Peyer's patch (tissue), 4 donors: ENCODE data around the gene DIO3.

Experiments used
- POLR2A ChIP-seq, 2 donors: fragments of 450-650 bp; IDR thresholded peaks; one replicate each; pipeline ENCODE4 v1.5.1; 2017; ENCODE audit warnings: antibody characterized with exemption in 2 of 2, mild to moderate bottlenecking in 2 of 2, moderate library complexity in 2 of 2
- TF ChIP-seq, protein P1 (sequence below), 6 experiments: fragments of 450-650 bp in 4 of 6; fragments of 200-600 bp in 2 of 6; sonication (generic) in 1 of 6; IDR thresholded peaks; one replicate each; pipeline ENCODE4 v1.5.1; 2017 to 2019; ENCODE audit warnings: antibody characterized with exemption in 6 of 6, mild to moderate bottlenecking in 3 of 6, moderate library complexity in 1 of 6

- TF ChIP-seq POLR2A (IDR thresholded peaks at IDR 0.05): no peak
- TF ChIP-seq, protein P1, sequence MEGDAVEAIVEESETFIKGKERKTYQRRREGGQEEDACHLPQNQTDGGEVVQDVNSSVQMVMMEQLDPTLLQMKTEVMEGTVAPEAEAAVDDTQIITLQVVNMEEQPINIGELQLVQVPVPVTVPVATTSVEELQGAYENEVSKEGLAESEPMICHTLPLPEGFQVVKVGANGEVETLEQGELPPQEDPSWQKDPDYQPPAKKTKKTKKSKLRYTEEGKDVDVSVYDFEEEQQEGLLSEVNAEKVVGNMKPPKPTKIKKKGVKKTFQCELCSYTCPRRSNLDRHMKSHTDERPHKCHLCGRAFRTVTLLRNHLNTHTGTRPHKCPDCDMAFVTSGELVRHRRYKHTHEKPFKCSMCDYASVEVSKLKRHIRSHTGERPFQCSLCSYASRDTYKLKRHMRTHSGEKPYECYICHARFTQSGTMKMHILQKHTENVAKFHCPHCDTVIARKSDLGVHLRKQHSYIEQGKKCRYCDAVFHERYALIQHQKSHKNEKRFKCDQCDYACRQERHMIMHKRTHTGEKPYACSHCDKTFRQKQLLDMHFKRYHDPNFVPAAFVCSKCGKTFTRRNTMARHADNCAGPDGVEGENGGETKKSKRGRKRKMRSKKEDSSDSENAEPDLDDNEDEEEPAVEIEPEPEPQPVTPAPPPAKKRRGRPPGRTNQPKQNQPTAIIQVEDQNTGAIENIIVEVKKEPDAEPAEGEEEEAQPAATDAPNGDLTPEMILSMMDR (IDR thresholded peaks at IDR 0.05): no peak
These were observed 41.8 kb downstream of the DIO3 start for GRCh38 chr14:101603096-101603495.
